GM19397 (cell line): ENCODE data around the gene U2AF2.

Source experiments
- ATAC-seq: cut with Tn5 transposase; IDR thresholded peaks from one replicate; pipeline ENCODE4 v1.9.1; 2021; ENCODE audit warnings: mild to moderate bottlenecking, moderate library complexity; ENCODE audit not compliant: unreplicated experiment

Gene U2AF2

GRCh38 chr19:55673465-55673864 is 18.6 kb downstream of the U2AF2 start:
- ATAC-seq: no peak

GRCh38 chr19:55673889-55674288 is 19.1 kb downstream of the U2AF2 start:
- no peak for ATAC-seq

GRCh38 chr19:55674459-55674840 is 19.6 kb downstream of the U2AF2 start:
- no peak for ATAC-seq

GRCh38 chr19:55674841-55675660 is 20.2 kb downstream of the U2AF2 start, which contains the start of gene EPN1:
Gene EPN1, plus strand, starts transcription at chr19:55675226. Its CDS starts 3,402 bp downstream, at chr19:55678628.
- peak; percentile 73 for ATAC-seq

- no peak for ATAC-seq
Measured at GRCh38 chr19:55675661-55676354, 21.0 kb downstream of the U2AF2 start.

GRCh38 chr19:55676383-55676782 is 21.5 kb downstream of the U2AF2 start:
- no peak for ATAC-seq

GRCh38 chr19:55676889-55677505 is 22.2 kb downstream of the U2AF2 start:
- no peak for ATAC-seq

GRCh38 chr19:55677572-55678028 is 22.8 kb downstream of the U2AF2 start:
- no peak for ATAC-seq

GRCh38 chr19:55678121-55678671 is 23.4 kb downstream of the U2AF2 start:
- ATAC-seq: peak; percentile 52

- no peak for ATAC-seq
Measured at GRCh38 chr19:55679343-55680257, 24.8 kb downstream of the U2AF2 start.

- ATAC-seq: no peak
Measured at GRCh38 chr19:55680339-55681130, 25.7 kb downstream of the U2AF2 start.

- ATAC-seq: no peak
Measured at GRCh38 chr19:55681131-55682092, 26.6 kb downstream of the U2AF2 start.

GRCh38 chr19:55683449-55684261 is 28.8 kb downstream of the U2AF2 start:
- no peak for ATAC-seq

- no peak for ATAC-seq
Measured at GRCh38 chr19:55684946-55685681, 30.3 kb downstream of the U2AF2 start.

- no peak for ATAC-seq
Measured at GRCh38 chr19:55685776-55686175, 30.9 kb downstream of the U2AF2 start.

- ATAC-seq: no peak
Measured at GRCh38 chr19:55686311-55687050, 31.6 kb downstream of the U2AF2 start.
